ENCODE measurements around the gene PRKAR2B.
A peak's percentile ranks its signal among the peaks of the same experiment; 100 is the strongest.
"Not testable (repeated sequence)": the region's sequence is repeated elsewhere in the genome, so short reads cannot be mapped to it uniquely, and the experiment has no call there.

PRKAR2B gene

GRCh38 chr7:107080099-107080505, 35.6 kb downstream of the PRKAR2B start:
- DNase-seq = no peak

DNA sequence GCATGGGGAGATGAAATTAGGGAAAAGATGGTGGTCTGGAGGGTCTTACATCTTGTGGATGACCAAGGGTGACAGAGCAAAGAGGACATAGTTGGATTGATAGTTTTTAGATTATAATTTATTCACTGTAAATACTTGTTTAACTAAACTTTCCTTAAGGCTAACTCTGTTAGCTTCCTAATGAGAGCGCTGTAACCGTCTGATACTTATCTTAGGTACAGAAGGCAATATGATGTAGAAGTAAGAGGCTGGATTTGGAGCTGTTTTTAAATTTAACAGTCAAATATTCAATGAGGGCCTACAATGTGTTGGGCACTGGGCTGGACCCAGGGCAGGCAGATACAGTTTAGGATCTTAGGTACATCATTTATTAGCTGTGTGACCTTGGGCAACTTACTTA, 36.0 kb downstream of the PRKAR2B start:
- no peak for DNase-seq

DNA sequence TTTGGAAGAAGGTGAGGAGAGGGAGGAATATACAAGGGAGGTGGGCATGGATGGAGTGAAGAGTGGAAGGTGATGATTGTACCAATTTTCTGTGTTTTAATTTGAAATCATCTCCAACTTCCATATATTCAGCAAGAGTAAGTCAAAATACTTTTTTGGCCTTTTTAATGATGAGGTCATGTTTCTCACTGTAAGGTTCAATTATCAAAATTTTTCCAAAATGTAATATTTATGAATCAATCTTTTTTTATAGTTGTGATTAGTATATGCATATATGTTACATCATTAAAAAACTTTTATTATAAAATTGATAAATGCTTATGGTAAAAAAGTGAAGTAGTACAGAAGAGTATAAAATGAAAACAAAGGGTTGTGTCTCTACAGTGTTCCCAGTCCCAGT, 40.7 kb downstream of the PRKAR2B start:
- no peak for DNase-seq

DNA sequence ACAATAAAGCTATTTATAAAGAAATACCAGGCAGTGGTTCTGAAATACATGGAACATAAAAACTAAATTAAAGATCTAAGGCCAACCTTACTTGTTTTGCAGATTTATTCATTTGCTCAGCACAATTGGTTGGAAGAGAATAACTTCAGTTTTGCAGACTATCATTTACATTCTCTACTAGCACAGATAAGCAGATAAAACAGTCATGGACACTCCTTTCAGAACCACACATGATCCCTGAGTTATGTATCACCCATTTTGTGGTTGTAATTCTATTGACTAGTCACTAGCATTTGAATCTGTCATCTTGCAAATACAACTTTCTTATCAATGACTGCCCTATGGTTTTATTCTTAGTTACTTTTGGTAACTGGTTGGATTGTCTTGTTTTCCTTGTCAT, 45.1 kb downstream of the PRKAR2B start:
- no peak for DNase-seq

DNA sequence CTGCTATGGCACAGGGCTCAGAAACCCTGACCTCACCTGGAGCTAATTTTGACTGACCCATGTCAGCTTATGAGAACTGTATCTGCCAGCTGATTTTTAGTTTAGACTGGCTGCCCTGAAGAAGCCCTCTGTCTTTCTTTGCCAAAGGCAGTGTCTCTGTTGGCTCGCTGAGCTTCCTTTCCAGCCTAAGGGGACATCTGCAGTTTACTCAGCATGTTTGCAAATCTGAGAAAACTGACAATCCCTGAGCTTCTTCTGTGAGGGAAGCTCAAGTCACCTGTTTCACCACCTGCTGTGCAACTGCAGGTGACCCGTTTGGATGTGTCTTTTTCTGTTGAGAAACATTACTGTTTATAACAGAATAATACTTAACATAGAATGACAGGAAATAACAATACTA, 46.0 kb downstream of the PRKAR2B start:
- DNase-seq = no peak

DNA sequence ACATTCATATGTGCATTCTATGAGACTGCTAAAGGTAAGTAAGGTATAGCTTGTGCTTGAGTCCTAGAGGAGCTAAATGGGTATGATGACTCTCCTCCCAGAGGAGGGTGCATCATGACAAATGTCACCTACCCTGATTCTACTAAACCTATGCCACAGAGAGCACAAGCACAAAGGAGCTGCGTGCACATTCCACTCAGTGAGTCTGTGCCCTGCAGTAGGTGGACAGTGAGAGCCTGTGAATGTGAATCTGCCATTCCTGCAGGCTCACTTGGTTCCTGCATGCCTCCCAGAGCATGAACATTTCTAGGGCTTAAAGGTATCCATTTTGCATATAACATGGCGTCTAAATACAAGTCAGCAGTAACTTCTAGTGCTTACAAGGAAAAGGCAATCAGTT, 46.8 kb downstream of the PRKAR2B start:
- DNase-seq = no peak

- DNase-seq = not testable (repeated sequence)
Measured at GRCh38 chr7:107093671-107094070, 49.2 kb downstream of the PRKAR2B start.

GRCh38 chr7:107099154-107099553, 54.6 kb downstream of the PRKAR2B start:
- not testable (repeated sequence) for DNase-seq

GRCh38 chr7:107100824-107101223, 56.3 kb downstream of the PRKAR2B start:
- no peak for DNase-seq

- no peak for DNase-seq
Measured at GRCh38 chr7:107103369-107103768, 58.9 kb downstream of the PRKAR2B start.

DNA sequence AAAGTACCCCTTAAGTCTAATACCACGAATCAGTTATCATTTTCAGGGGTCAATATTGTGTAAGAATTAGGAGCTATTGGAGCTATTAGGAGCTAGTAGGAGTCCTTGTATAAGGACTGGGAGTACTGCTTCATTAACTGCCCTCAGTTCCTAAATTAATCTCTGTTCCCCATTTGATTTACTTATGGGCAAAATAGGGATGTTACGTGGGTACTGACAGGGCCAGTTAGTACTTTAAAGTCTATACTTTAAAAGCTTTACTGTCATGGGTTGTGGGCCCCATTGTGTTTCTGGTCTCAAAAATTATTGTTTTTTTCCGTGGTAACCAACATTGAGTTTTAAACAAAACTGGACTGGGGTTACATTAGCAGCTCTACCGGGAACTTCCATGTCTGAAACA, 60.3 kb downstream of the PRKAR2B start:
- DNase-seq = no peak

DNA sequence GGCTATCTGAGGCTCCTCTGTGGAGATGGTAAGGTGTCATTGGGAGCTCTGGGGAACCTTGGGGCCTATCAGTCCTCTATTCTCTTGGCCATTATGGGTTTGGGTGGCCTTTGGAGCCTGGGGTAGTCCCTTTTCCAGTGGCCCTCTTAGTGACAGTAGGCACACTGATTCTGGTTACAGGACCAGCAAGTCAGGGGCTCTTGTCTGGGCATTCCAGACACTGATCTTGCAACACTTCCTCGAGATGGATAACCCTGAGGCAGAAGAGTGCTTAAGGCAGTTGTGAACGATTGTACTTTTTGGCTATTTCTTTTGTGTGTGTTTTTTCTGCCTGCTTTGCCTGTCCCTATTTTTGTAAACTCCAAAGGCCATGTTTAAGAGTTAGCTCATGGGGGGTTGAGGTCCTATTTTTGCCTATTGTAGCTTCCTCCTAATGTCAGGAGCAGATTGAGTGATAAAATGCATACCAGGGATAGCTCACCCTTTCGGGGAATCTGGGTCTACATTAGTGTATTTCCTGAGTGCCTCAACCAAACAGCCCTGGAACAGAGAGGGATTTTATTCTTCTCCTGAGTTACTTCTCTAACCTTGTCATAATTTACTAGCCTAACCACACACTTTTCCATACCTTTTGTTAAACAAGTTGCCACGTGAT, 61.2 kb downstream of the PRKAR2B start:
- no peak for DNase-seq

DNA sequence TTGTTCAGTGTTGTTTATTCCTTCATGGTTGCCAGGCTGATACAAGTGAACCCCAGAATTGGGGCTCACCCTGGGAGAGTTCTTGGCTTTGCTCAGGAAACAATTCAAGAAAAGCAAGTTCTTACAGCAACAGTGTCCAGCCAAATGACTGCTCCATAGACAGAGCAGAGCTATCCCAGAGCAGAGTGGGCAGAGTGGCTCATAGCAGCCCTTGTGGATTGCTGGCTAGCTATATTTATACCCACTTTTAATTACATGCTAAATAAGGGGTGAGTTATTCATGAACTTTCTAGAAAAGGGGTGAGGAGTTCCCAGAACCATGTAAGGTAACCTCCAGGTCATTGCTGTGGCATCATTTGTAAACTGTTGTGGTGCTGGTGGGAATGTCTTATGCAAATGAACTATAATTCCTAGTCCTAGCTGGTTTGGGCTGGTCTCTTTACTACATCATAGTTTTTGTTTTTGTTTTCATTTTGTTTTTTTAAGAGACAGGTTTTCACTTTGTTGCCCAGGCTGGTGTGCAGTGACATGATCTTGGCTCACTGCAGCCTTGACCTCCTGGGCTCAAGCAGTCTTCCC, 64.4 kb downstream of the PRKAR2B start:
- no peak for DNase-seq

GRCh38 chr7:107109955-107110354, 65.5 kb downstream of the PRKAR2B start:
- DNase-seq = no peak

GRCh38 chr7:107111196-107111595, 66.7 kb downstream of the PRKAR2B start:
- DNase-seq = no peak

DNA sequence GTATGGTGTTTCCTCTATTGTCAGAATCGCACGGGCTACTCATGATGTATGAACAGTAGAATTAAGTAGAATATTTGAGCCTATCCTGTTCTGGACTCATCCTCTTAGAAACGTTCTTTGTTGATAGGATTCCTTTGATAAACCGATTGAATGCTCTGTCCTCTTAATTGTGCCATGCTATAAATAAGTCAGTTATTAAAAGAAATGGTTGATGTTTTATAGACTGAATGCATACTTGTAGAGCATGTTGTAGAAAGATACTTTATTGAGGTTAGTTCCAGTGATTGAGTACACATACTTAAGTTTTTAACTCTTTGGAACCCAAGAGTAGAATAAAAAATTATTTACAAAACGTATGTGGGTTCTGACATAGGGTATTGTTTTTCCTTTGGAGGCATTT, 69.4 kb downstream of the PRKAR2B start:
- no peak for DNase-seq

DNA sequence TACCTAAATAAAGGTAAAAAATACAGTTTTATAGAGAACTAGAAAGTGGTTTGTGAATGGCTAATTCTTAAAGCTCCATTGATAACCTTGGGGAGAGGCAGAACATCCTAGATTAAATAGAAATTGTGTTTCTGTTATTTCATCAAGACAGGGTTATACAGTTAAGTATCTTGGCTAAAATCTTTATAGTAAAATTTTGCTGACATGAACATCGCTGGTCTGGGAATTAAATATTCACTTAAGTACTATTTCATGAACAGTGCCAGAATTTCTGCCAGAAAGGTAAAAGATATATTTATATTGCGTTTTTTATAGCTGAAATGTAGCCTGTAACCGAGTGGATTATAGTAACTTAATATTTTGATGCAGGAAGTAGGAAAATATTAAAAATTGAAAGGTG, 70.6 kb downstream of the PRKAR2B start:
- no peak for DNase-seq

GRCh38 chr7:107115762-107116540, 71.4 kb downstream of the PRKAR2B start:
- no peak for DNase-seq

GRCh38 chr7:107118109-107118900, 73.8 kb downstream of the PRKAR2B start:
- DNase-seq = peak; percentile 45

GRCh38 chr7:107119376-107120105, 75.0 kb downstream of the PRKAR2B start:
- no peak for DNase-seq

DNA sequence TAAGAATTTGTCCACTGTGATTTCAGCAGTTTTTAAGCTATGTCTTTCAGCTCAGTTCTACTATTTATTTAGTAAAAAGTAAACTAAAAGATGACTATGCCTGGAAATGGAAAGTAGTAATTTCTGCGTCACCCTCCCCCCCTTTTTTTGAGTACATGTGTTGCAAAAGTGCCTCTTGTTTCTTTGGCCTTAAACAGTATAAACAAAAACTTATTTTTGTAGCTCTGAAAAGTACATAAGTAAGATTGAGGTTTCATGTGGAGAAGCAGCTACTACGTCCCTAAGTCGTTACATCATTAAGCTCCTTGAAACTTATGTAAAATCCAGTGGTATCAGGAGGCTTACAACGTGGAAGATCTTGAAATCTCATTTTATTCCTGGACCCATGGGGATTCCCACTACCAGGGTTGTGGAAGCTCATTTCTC, 78.0 kb downstream of the PRKAR2B start:
- no peak for DNase-seq

GRCh38 chr7:107123392-107123791, 78.9 kb downstream of the PRKAR2B start:
- no peak for DNase-seq

DNA sequence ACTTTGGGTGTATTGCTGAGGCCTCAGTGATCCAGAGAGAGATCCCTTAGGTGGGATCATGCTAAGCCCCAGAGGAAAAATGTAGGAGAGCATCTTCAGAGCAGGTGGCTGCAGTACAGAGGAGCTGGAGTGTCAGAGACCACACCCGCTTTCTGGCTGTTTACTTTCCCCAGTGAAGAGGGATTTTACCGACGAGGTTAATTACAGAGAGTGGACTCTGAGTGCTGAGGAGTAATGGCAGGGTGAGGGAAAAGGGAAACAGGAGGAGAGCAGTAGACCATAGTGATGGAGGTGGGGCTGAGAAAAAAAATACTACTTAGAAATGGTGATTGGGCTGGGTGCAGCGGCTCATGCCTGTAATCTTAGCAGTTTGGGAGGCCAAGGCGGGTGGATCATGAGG, 81.0 kb downstream of the PRKAR2B start:
- DNase-seq = no peak

All from fibroblast of skin of right quadriceps (primary cell).